Astrocyte (in vitro differentiated cells and primary cell): ENCODE results near the gene CACNA1H. TPM values are rescaled to one million over a fixed set of nuclear protein-coding genes. Genes with fewer than 3 reads are reported as not detected.

Source experiments
- DNase-seq: peaks from one replicate; pipeline ENCODE4 v3.0.0-alpha.2; 2010; ENCODE audit warnings: low read depth
- FAIRE-seq: peaks from 2 replicates; lab custom pipeline; 2011; peaks lifted over from hg19 to GRCh38; lab: Jason Lieb, UNC
- H2AFZ ChIP-seq: 2 replicates; pipeline ENCODE4 v1.6.0; 2012; ENCODE audit warnings: low read depth, low read length, inconsistent platforms
- H3K27ac ChIP-seq: 2 replicates; pipeline ENCODE4 v1.5.1; 2011; ENCODE audit warnings: low read depth, low read length, inconsistent platforms
- H3K27me3 ChIP-seq: 2 replicates; pipeline ENCODE4 v1.6.0; 2011; ENCODE audit warnings: low read length, inconsistent platforms; ENCODE audit not compliant: insufficient read depth
- H3K36me3 ChIP-seq: 2 replicates; pipeline ENCODE4 v1.5.1; 2011; ENCODE audit warnings: low read length, inconsistent platforms; ENCODE audit not compliant: insufficient read depth
- H3K4me1 ChIP-seq: 2 replicates; pipeline ENCODE4 v1.5.1; 2011; ENCODE audit warnings: low read length, inconsistent platforms; ENCODE audit not compliant: insufficient read depth
- H3K4me2 ChIP-seq: 2 replicates; pipeline ENCODE4 v1.6.0; 2012; ENCODE audit warnings: low read length, inconsistent platforms
- H3K4me3 ChIP-seq: 2 replicates; pipeline ENCODE4 v1.5.1; 2011; ENCODE audit warnings: low read depth, mild to moderate bottlenecking, low read length, inconsistent platforms; ENCODE audit not compliant: insufficient read depth
- H3K79me2 ChIP-seq: 2 replicates; pipeline ENCODE4 v1.6.0; 2012; ENCODE audit warnings: mild to moderate bottlenecking, low read length, inconsistent platforms; ENCODE audit not compliant: insufficient read depth
- H3K9ac ChIP-seq: 2 replicates; pipeline ENCODE4 v1.6.0; 2012; ENCODE audit warnings: mild to moderate bottlenecking, low read length, inconsistent platforms
- H3K9me3 ChIP-seq: 2 replicates; pipeline ENCODE4 v1.5.1; 2012; ENCODE audit warnings: low read depth, mild to moderate bottlenecking, low read length, inconsistent platforms; ENCODE audit not compliant: insufficient read depth
- H4K20me1 ChIP-seq: 2 replicates; pipeline ENCODE4 v1.6.0; 2012; ENCODE audit warnings: low read length, inconsistent platforms; ENCODE audit not compliant: insufficient read depth
- H3K27ac Mint-ChIP-seq: one replicate; pipeline ENCODE4 v1.8.0; 2021; ENCODE audit warnings: mild to moderate bottlenecking, mixed read lengths; ENCODE audit not compliant: unreplicated experiment
- H3K27me3 Mint-ChIP-seq: one replicate; pipeline ENCODE4 v1.8.0; 2021; ENCODE audit warnings: low read depth, mixed read lengths; ENCODE audit not compliant: unreplicated experiment
- H3K36me3 Mint-ChIP-seq: one replicate; pipeline ENCODE4 v1.8.0; 2021; ENCODE audit warnings: low read depth, mixed read lengths; ENCODE audit not compliant: unreplicated experiment
- H3K4me1 Mint-ChIP-seq: one replicate; pipeline ENCODE4 v1.8.0; 2021; ENCODE audit warnings: low read depth, mixed read lengths; ENCODE audit not compliant: unreplicated experiment
- H3K4me3 Mint-ChIP-seq: one replicate; pipeline ENCODE4 v1.8.0; 2021; ENCODE audit warnings: mild to moderate bottlenecking, moderate library complexity, mixed read lengths; ENCODE audit not compliant: unreplicated experiment
- H3K9me3 Mint-ChIP-seq: one replicate; pipeline ENCODE4 v1.8.0; 2021; ENCODE audit warnings: mild to moderate bottlenecking, mixed read lengths; ENCODE audit not compliant: unreplicated experiment
- EZH2 ChIP-seq: IDR thresholded peaks from 2 replicates; pipeline ENCODE4 v1.6.1; 2012; ENCODE audit warnings: mild to moderate bottlenecking, low read length, inconsistent platforms; ENCODE audit not compliant: insufficient read depth
- total RNA-seq: library from RNA; stranded (reverse); gene quantifications from 2 replicates; pipeline ENCODE4 v1.2.1, GENCODE V29; 2021
- TF ChIP-seq, protein P1 (sequence below): IDR thresholded peaks from 2 replicates; pipeline ENCODE4 v1.5.1; 2011; ENCODE audit warnings: low read depth, mild to moderate bottlenecking, inconsistent platforms, low read length, moderate library complexity; ENCODE audit not compliant: insufficient read depth

Gene CACNA1H
- total RNA-seq, 1 donor from 2014 or later, result 21.7 TPM

DNA sequence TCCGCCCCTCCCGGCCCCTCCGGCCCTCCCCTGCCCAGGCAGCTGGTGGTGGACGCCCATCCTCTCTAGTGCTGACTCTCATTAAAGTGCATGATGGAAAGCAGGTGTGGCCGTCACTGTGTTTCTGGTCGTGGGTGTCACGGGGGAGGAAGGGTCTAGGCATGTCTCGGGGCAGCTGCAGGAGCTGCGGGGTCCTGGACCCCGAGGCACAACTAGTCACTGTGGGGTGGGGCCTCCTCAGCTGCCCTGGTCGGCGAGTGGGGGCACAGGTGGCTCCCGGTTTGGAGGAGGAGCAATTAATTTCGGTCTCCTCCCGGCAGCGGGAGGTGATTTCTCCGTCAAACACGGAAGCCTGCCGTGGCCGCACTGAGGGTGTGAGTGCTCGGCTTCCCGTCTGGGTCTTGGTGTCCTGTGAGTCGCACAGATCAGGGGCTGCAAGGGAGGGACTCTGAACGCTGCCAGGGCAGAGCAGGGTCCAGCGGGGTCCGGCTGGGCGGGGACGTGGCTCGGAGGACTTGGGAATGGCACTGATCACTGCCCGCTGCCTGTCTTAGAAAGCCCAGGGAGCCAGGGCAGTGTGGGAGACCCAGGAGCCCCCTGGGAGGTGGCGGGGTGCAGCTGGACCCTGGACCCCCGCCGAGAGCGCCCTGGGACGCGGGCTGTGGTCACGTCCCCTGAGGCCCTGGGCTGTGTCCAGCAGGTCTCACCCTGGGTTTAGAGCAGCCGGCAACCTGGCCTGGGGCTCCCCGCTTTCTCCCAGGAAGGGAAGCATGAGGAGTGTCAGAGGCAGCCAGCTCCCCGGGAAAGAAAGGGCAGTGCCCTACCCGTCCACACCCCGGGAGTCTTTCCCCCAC, 106.2 kb downstream of the CACNA1H start:
- no peaks in the 10 kb centered on the region for H3K79me2 ChIP-seq
- H3K27me3 ChIP-seq, result peaks cover 26% of the 10 kb centered on the region
- H3K4me1 ChIP-seq, result no peaks in the 10 kb centered on the region
- Mint-ChIP-seq H3K4me1 (no peaks in the 10 kb centered on the region), H3K36me3 (no peaks in the 10 kb centered on the region), H3K27ac (no peak overlapping the region), H3K27me3 (peaks cover 24% of the 10 kb centered on the region), H3K4me3 (no peak overlapping the region), H3K9me3 (no peaks in the 10 kb centered on the region)
- FAIRE-seq, result no peak
- no peak overlapping the region for H3K27ac ChIP-seq
- H4K20me1 ChIP-seq, result no peaks in the 10 kb centered on the region
- no peaks in the 10 kb centered on the region for H3K36me3 ChIP-seq
- no peak overlapping the region for H3K4me2 ChIP-seq
- no peaks in the 10 kb centered on the region for H3K9me3 ChIP-seq
- TF ChIP-seq, protein P1, sequence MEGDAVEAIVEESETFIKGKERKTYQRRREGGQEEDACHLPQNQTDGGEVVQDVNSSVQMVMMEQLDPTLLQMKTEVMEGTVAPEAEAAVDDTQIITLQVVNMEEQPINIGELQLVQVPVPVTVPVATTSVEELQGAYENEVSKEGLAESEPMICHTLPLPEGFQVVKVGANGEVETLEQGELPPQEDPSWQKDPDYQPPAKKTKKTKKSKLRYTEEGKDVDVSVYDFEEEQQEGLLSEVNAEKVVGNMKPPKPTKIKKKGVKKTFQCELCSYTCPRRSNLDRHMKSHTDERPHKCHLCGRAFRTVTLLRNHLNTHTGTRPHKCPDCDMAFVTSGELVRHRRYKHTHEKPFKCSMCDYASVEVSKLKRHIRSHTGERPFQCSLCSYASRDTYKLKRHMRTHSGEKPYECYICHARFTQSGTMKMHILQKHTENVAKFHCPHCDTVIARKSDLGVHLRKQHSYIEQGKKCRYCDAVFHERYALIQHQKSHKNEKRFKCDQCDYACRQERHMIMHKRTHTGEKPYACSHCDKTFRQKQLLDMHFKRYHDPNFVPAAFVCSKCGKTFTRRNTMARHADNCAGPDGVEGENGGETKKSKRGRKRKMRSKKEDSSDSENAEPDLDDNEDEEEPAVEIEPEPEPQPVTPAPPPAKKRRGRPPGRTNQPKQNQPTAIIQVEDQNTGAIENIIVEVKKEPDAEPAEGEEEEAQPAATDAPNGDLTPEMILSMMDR, result no peak
- peak; percentile 73 for TF ChIP-seq EZH2
- no peak overlapping the region for H3K9ac ChIP-seq
- no peak for DNase-seq
- no peak overlapping the region for H3K4me3 ChIP-seq
- H2AFZ ChIP-seq, result no peak overlapping the region

DNA sequence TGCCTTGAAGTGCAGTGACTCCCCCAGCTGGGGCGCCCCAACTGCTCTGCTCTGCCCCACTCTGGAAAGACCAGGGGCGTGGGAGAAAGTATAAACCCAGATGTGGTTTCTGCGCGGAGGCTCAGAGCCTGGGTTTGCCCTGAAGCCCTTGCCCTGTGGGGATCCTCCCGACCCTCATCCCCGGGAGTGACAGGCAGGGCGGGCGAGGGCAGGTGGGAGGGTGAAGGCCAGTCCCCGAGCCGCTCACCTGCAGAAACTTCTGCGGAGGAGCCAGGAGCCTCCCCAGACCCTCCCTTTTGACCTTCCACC, 106.8 kb downstream of the CACNA1H start:
- no peak overlapping the region for H3K4me3 Mint-ChIP-seq
- H4K20me1 ChIP-seq, result no peaks in the 10 kb centered on the region

More for the DNA sequence above, 106.8 kb downstream of the CACNA1H start:
- TF ChIP-seq, protein P1, result no peak
- TF ChIP-seq EZH2, result no peak
- peaks cover 26% of the 10 kb centered on the region for H3K27me3 ChIP-seq
- no peak for FAIRE-seq
- H3K36me3 ChIP-seq, result no peaks in the 10 kb centered on the region
- no peak overlapping the region for H3K4me3 ChIP-seq
- H3K79me2 ChIP-seq, result no peaks in the 10 kb centered on the region
- no peak for DNase-seq
- H3K4me2 ChIP-seq, result no peak overlapping the region
- H3K4me1 ChIP-seq, result no peaks in the 10 kb centered on the region
- no peak overlapping the region for H3K27ac ChIP-seq
- no peaks in the 10 kb centered on the region for H3K4me1 Mint-ChIP-seq
- H2AFZ ChIP-seq, result no peak overlapping the region
- H3K36me3 Mint-ChIP-seq, result no peaks in the 10 kb centered on the region
- peaks cover 24% of the 10 kb centered on the region for H3K27me3 Mint-ChIP-seq
- H3K9me3 ChIP-seq, result no peaks in the 10 kb centered on the region
- no peak overlapping the region for H3K27ac Mint-ChIP-seq
- no peak overlapping the region for H3K9ac ChIP-seq
- H3K9me3 Mint-ChIP-seq, result peaks cover 3% of the 10 kb centered on the region
